GM19324 (cell line): Measurements from ENCODE around the gene MCCC1.
"Not testable (repeated sequence)": the region's sequence is repeated elsewhere in the genome, so short reads cannot be mapped to it uniquely, and the experiment has no call there.

Source experiments
- ATAC-seq: cut with Tn5 transposase; IDR thresholded peaks from one replicate; pipeline ENCODE4 v1.9.1; 2021; ENCODE audit warnings: mild to moderate bottlenecking, moderate library complexity; ENCODE audit not compliant: unreplicated experiment, low FRiP score

MCCC1 gene

DNA sequence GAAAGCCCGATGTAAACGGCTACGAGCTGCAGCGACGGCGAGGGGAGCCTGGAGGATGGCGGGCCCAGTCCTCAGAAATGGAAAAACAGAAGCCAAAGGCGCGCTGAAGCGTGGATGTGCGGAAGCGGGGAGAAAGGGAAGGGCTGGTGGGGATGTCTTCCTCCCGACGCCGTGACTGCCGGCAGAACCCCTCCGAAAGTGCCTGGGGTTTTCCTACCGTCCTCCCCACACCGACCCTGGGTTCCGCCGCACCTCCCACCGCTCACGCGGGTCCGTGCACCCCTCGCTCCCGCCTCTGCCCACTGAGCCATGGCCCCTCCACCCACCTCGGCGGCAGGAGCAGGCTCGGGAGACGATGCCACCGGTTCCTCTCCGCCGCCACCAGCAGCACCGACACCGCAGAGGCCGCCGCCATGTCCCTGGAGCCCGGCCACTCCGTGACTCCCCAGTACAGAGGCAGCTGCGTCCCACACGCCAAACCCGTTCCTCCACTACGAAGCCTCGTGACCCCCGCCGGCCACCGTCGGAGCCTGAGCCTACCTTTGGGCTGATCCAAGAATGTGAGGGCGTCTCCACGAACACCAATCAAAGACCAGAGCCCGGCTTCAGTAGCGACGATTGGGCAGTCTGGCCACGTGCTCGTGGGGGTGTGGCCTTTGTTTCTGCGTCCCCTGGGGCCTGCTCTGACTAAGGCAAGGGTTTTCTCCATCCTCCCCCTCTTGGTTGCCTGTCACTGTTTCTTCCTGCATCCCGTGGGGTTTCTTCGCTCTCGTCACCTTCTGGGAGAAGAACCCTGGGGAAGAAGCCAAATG, at the start of gene MCCC1:
Gene MCCC1 (minus strand): TSS at position 471 of the 812 bp plus-strand sequence. CDS start 56 bp downstream, at position 415.
- peak; percentile 100 for ATAC-seq

- ATAC-seq, result no peak
Observed at GRCh38 chr3:183148056-183148455, 48.8 kb upstream of the MCCC1 start.

DNA sequence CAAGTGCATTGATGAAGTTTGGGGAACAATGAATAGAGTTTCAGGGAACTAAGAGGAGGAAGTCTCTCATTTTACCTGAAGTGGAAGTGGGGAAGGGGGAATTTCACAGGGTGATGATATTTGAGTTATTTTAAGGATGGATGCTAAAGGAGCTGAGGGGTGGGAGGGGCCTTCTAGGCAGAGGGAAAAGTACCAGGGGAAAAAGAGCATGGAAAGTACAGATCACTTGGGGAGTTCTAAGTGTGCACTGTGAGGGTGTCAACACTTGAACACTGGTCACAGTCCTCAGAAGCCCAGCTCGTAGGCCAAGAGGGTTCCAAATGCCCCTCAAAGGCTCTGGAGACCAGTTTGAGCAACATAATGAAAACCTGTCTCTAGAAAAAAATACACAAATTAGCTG, 45.1 kb upstream of the MCCC1 start:
- no peak for ATAC-seq

DNA sequence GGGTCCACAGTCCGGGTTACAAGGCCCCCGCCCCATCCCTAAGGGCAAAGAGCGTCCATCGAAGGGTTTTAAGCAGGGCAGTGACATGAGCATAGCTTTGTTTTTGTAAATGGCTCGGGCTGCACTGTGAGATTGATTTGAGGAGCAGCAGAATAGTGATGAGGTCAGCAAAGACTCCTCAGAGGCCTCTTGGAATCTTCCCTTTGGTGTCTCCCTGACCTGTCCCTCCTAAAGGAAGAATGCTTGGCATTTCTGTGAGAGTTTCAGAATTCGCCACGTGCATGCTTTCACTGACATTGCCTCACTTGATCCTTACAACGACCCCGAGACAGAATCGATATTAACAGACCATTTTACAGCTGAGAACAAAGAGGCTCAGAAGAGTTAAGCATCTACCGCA, 42.9 kb upstream of the MCCC1 start:
- ATAC-seq, result no peak

DNA sequence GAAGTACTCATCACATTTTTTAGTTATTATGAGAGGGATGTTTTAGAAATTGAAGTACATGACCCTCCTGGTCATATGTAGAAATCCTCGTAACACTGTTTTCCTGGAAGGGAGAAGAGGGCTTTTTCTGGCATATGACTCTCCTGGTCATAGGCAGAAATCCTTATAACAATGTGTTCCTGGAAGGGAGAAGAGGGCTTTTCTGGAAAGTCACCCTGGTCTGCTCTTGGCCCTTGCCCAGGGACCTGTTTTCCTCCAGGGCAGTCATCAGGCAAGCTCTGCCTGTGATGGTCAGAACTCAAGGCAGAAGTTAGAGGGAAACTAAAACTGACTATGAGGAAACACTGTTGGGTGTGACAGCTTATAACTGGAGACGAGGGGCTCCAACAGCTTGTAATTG, 35.5 kb upstream of the MCCC1 start:
- ATAC-seq, result no peak

- no peak for ATAC-seq
Observed at GRCh38 chr3:183132409-183132808, 33.1 kb upstream of the MCCC1 start.

GRCh38 chr3:183131735-183132134, 32.4 kb upstream of the MCCC1 start:
- no peak for ATAC-seq

DNA sequence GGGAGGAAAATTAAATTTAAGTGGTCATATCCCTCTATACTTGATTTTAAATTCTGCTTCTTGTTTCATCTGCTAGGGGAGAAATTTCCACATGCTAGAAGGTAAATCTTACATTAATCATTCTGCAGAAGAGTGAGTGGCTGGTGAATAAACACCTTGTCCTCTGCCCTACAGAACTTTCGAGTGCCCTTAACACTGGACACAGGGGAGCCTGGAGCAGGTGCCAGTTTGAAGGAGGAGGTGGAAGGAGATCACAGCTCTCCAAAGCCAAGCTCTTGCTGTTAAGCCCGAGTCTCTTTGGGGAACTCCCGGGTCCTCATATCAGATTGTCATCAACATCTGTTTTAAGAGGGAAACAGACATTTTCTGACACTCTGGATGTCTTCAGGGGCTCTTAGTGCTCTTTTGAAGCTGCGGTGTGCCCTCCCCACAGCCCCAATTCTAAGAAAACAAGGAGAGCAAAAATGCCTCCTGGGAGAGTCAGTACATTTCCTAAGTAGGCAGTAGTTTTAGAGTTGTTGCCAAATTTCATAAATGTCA, 32.0 kb upstream of the MCCC1 start:
- ATAC-seq, result no peak

- no peak for ATAC-seq
Observed at GRCh38 chr3:183129243-183129642, 29.9 kb upstream of the MCCC1 start.

DNA sequence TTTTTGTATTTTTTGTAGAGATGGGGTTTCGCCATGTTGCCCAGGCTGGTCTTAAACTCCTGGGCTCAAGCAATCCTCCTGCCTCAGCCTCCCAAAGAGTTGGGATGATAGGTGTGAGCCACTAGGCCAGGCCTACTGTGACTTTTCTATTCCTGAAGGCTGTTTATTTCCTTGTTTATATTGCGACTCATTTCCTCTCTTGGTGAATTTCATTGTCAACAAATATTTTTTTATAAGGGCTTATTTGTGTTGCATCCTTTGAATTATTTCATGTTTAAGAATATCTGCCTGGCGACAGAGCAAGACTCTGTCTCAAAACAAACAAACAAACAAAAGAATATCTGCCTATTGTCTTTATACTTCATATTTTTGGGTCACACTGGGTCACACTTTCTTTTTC, 29.4 kb upstream of the MCCC1 start:
- no peak for ATAC-seq

DNA sequence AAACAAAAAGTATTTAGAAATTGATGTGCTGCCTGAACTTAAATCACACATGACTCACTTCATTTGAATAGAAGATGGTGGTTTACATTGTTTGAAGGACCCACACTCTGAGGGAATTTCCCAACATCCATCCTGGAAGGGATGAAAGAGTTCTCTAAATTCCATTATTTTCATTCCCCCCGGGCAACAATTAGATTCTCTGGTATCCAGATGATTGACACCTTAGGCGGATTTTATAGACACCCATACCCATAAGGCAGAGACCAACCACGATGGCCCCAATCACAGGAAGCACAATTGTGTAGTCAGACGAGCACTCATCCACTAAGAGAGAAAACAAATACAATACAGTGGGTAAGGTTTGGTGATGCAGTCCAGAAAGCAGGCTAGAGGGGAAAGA, 24.6 kb upstream of the MCCC1 start:
- ATAC-seq, result no peak

DNA sequence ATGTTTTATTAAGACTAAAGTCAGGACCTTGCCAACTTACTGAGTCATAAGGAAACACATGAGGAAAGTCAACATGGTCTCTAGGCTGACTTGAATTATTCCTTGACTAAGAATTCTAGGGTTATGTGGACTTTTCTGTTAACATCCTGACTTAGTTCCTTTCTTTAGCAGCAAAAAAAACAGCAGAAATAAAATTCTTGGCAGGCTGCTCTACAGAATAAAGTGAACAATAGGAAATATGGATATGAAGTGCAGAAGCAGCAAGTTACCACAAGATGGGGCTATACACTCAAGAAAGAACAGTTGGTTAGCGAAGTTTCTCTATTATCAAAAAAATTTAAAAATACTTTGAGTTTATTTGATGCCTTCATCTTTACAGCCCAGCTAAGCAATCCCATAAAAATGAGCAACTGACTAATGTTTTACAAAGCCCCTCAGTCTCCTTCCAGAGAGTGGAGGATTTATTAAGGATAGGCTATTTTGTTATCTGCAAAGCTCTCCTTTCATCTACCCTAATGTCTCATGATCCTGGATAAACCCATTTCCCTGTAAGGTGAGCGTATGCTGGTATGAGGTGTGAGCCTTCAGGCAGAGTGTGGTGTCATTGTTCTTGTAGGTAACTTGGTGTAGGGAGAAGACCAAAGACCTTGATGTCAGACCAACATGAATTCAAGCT, 23.1 kb upstream of the MCCC1 start:
- ATAC-seq, result no peak

GRCh38 chr3:183120538-183121215, 21.4 kb upstream of the MCCC1 start:
- no peak for ATAC-seq

DNA sequence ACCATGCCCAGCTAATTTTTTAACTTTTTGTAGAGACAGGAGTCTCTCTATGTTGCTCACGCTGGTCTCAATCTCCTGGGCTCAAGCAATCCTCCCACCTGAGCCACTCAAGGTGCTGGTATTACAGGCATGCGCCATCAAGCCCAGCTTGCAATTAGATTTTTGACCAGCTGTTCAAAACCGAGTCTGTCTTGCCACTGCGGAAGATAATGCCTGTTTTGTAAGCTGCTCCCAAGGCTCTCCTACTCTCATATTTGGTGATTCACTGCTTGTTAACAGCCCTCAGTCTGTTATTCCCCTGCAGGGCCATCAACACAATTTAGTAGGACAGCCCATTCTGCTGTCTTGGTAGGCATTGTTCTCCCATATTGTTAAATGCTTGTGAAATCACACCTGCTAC, 17.8 kb upstream of the MCCC1 start:
- no peak for ATAC-seq

- ATAC-seq, result no peak
Observed at GRCh38 chr3:183116025-183116614, 16.8 kb upstream of the MCCC1 start.

DNA sequence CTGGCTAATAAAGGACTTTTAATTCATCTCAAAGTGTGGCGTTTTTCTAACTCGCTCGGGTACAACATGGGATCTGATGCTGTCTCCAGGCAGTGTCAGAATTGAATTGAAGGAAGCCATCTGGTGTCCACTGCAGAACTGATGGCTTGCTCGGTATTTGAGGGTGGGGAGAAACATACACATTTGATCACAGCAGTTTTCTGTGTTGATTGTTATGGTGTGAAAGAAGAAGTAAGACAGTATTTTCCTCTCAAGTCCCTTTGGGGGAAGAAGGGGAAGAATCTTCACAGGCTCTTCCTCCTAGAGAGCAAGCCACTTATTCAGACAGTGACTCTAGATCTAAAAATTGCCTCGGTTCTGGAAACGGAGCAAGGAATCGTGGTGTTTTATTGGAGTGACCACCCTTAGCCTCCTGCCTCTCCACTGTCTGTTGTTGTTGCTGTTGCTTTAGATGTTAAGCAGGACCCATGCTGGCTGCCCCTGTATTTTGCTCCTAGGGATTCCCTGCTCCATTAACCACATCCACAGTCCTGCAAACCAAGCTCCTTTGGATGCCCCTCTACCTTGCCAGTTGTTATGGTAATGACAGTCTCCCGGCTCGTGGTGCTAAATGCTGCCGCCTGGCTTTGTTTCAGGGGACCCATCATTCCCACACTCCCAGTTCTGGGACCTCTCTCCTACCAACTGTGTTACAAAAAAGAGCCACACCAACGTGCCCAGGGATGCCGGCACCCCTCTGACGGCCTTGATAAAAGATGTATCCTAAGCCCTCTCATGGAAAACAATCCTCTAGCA, 15.3 kb upstream of the MCCC1 start:
- ATAC-seq, result no peak

GRCh38 chr3:183109847-183110246, 10.6 kb upstream of the MCCC1 start:
- not testable (repeated sequence) for ATAC-seq

DNA sequence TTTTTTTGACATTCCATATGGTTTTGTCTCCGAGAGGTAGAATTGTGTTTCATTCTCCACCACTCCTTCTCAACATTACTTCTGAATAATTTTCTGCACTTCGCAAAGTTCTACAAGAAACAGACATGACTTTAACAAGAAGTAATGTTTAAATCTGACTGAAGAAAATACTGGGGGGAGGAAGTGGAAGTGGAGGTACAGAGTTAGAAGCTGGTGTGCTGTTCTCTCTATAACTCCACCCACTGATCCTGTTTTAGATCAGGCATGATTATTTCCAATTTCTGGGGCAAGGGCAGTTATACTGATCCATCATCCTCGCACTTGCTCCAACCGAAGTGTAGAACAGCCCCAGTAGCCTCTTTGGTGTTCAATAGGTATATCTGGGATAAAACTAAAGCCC, 9.2 kb upstream of the MCCC1 start:
- ATAC-seq, result no peak

DNA sequence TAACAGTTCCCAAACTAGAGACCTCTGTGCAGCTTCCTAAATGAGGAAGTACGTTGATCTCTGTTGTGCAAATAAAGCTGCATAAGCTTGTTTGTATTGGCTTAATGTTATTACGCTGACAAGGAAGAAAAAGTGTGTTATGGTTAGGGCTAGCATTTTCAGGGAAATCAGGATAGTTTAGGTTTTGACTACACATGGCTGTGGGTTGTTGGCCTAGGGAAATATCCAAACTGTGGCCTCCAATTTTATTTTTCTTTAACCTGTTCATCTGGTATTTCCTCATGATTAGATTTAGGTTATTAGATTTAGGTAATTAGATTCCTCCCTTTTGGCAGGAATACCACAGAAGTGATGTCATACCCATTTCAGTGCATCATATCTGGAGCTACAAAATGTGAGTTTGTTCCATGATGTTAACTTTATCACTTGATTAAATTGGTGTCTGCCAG, 8.7 kb upstream of the MCCC1 start:
- ATAC-seq, result no peak

GRCh38 chr3:183107372-183107771, 8.1 kb upstream of the MCCC1 start:
- not testable (repeated sequence) for ATAC-seq
